Nephron (organoid): ENCODE results near the gene PTTG1.

Experiments
- H3K27ac Mint-ChIP-seq, 3 experiments: 2 replicates each; pipeline ENCODE4 v1.8.0; 2020; ENCODE audit warnings: mixed read lengths in 3 of 3, mild to moderate bottlenecking in 2 of 3, moderate library complexity in 1 of 3
- H3K27me3 Mint-ChIP-seq: 2 replicates; pipeline ENCODE4 v1.8.0; 2021; ENCODE audit warnings: low read depth, mild to moderate bottlenecking, moderate library complexity, mixed read lengths
- H3K36me3 Mint-ChIP-seq: 2 replicates; pipeline ENCODE4 v1.8.0; 2020; ENCODE audit warnings: low read depth, mixed read lengths
- H3K4me1 Mint-ChIP-seq: 2 replicates; pipeline ENCODE4 v1.8.0; 2020; ENCODE audit warnings: mixed read lengths
- H3K4me3 Mint-ChIP-seq, 3 experiments: 2 replicates each; pipeline ENCODE4 v1.8.0; 2020; ENCODE audit warnings: mild to moderate bottlenecking in 3 of 3, mixed read lengths in 3 of 3, moderate library complexity in 2 of 3
- H3K9me3 Mint-ChIP-seq: 2 replicates; pipeline ENCODE4 v1.8.0; 2020; ENCODE audit warnings: mixed read lengths
- CTCF ChIP-seq, 3 experiments: fragments of 200-600 bp; sonication (generic); IDR thresholded peaks; one replicate each; pipeline ENCODE4 v1.5.0; 2021; ENCODE audit warnings: antibody characterized with exemption in 3 of 3; ENCODE audit not compliant: unreplicated experiment in 3 of 3

PTTG1 gene

GRCh38 chr5:160451281-160451680, 29.6 kb downstream of the PTTG1 start:
- H3K4me1 Mint-ChIP-seq, result no peaks in the 10 kb centered on the region

GRCh38 chr5:160452036-160452435, 30.4 kb downstream of the PTTG1 start:
- no peak overlapping the region for H3K27ac Mint-ChIP-seq
- no peaks in the 10 kb centered on the region for H3K4me1 Mint-ChIP-seq
- TF ChIP-seq CTCF (IDR thresholded peaks at IDR 0.05; ENCODE audit: unreplicated experiment in 3 of 3), result no peak
- H3K27me3 Mint-ChIP-seq, result peaks cover 5% of the 10 kb centered on the region
- no peak overlapping the region for H3K4me3 Mint-ChIP-seq
- no peaks in the 10 kb centered on the region for H3K36me3 Mint-ChIP-seq
- H3K9me3 Mint-ChIP-seq, result peaks cover 10% of the 10 kb centered on the region

More at GRCh38 chr5:160451281-160451680, 29.6 kb downstream of the PTTG1 start:
- no peaks in the 10 kb centered on the region for H3K36me3 Mint-ChIP-seq
- H3K4me3 Mint-ChIP-seq, result no peak overlapping the region
- H3K9me3 Mint-ChIP-seq, result peaks cover 10% of the 10 kb centered on the region
- H3K27me3 Mint-ChIP-seq, result peaks cover 7% of the 10 kb centered on the region
- H3K27ac Mint-ChIP-seq, result no peak overlapping the region
- no peak for TF ChIP-seq CTCF (IDR thresholded peaks at IDR 0.05; ENCODE audit: unreplicated experiment in 3 of 3)

- Mint-ChIP-seq H3K4me3 (no peak overlapping the region), H3K4me1 (no peaks in the 10 kb centered on the region), H3K27me3 (peaks cover 5% of the 10 kb centered on the region), H3K36me3 (no peaks in the 10 kb centered on the region), H3K9me3 (peaks cover 8% of the 10 kb centered on the region), H3K27ac (no peak overlapping the region)
- no peak for TF ChIP-seq CTCF (IDR thresholded peaks at IDR 0.05; ENCODE audit: unreplicated experiment in 3 of 3)
Observed at GRCh38 chr5:160452795-160453194, 31.1 kb downstream of the PTTG1 start.

GRCh38 chr5:160453751-160454150, 32.1 kb downstream of the PTTG1 start:
- H3K27ac Mint-ChIP-seq, result no peak overlapping the region
- no peaks in the 10 kb centered on the region for H3K4me1 Mint-ChIP-seq
- no peak for TF ChIP-seq CTCF (IDR thresholded peaks at IDR 0.05; ENCODE audit: unreplicated experiment in 3 of 3)
- no peak overlapping the region for H3K4me3 Mint-ChIP-seq
- peaks cover 5% of the 10 kb centered on the region for H3K9me3 Mint-ChIP-seq
- H3K27me3 Mint-ChIP-seq, result peaks cover 5% of the 10 kb centered on the region
- no peaks in the 10 kb centered on the region for H3K36me3 Mint-ChIP-seq

GRCh38 chr5:160455600-160455999, 33.9 kb downstream of the PTTG1 start:
- H3K27me3 Mint-ChIP-seq, result peaks cover 5% of the 10 kb centered on the region
- TF ChIP-seq CTCF (IDR thresholded peaks at IDR 0.05; ENCODE audit: unreplicated experiment in 3 of 3), result no peak
- H3K4me1 Mint-ChIP-seq, result peaks cover 4% of the 10 kb centered on the region
- no peak overlapping the region for H3K4me3 Mint-ChIP-seq
- no peak overlapping the region for H3K27ac Mint-ChIP-seq
- H3K9me3 Mint-ChIP-seq, result peaks cover 4% of the 10 kb centered on the region
- H3K36me3 Mint-ChIP-seq, result no peaks in the 10 kb centered on the region

GRCh38 chr5:160456480-160457177, 35.0 kb downstream of the PTTG1 start:
- Mint-ChIP-seq H3K27me3 (peaks cover 5% of the 10 kb centered on the region), H3K4me1 (peaks cover 4% of the 10 kb centered on the region), H3K9me3 (peaks cover 4% of the 10 kb centered on the region), H3K36me3 (no peaks in the 10 kb centered on the region), H3K27ac (peak overlapping the region in 2 of 3 experiments; percentile 42 to 90), H3K4me3 (no peak overlapping the region)
- no peak for TF ChIP-seq CTCF (IDR thresholded peaks at IDR 0.05; ENCODE audit: unreplicated experiment in 3 of 3)
